ENCODE data around the gene ABCC5.
A peak's percentile ranks its signal among the peaks of the same experiment; 100 is the strongest.

The ABCC5 gene

GRCh38 chr3:184017672-184018423 is at the start of gene ABCC5:
Gene ABCC5, minus strand, starts transcription at chr3:184017884. Its CDS starts 3,492 bp downstream, at chr3:184014392.
- Histone ChIP-seq H3K27me3 (ENCODE audit: low read length) (no peaks in the 10 kb centered on the region), H3K4me3 (ENCODE audit: insufficient read depth, low read length, poor library complexity, severe bottlenecking) (peak within 1 kb of the TSS; percentile 84), H3K9ac (ENCODE audit: low read length) (peak within 1 kb of the TSS; percentile 85), H3K27ac (ENCODE audit: low read depth, low read length) (no peak within 1 kb of the TSS), H2AFZ (ENCODE audit: low read depth, low read length, severe bottlenecking) (peak within 1 kb of the TSS; percentile 99), H3K36me3 (ENCODE audit: low read length) (0 out of 2 replicates have a peak, but pooled peaks cover 4% of the 10 kb centered on the region), H3K4me2 (ENCODE audit: low read depth, low read length, poor library complexity, severe bottlenecking) (peak within 1 kb of the TSS; percentile 77), H3K79me2 (ENCODE audit: insufficient read depth, low read length) (no peaks in the 10 kb centered on the region), H3F3A (ENCODE audit: insufficient read depth) (0 out of 2 replicates have a peak, but pooled peaks cover 8% of the 10 kb centered on the region), H3K9me2 (replicated peaks; ENCODE audit: insufficient read depth, low read length) (no peaks in the 10 kb centered on the region), H4K20me1 (ENCODE audit: low read depth, low read length) (no peaks in the 10 kb centered on the region), H3K9me3 (ENCODE audit: insufficient read depth, low read length) (no peaks in the 10 kb centered on the region)
- TF ChIP-seq, protein P1, sequence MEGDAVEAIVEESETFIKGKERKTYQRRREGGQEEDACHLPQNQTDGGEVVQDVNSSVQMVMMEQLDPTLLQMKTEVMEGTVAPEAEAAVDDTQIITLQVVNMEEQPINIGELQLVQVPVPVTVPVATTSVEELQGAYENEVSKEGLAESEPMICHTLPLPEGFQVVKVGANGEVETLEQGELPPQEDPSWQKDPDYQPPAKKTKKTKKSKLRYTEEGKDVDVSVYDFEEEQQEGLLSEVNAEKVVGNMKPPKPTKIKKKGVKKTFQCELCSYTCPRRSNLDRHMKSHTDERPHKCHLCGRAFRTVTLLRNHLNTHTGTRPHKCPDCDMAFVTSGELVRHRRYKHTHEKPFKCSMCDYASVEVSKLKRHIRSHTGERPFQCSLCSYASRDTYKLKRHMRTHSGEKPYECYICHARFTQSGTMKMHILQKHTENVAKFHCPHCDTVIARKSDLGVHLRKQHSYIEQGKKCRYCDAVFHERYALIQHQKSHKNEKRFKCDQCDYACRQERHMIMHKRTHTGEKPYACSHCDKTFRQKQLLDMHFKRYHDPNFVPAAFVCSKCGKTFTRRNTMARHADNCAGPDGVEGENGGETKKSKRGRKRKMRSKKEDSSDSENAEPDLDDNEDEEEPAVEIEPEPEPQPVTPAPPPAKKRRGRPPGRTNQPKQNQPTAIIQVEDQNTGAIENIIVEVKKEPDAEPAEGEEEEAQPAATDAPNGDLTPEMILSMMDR (IDR thresholded peaks at IDR 0.05; ENCODE audit: insufficient read depth, low read length, poor library complexity, severe bottlenecking), result peak; percentile 42
- TF ChIP-seq EZH2phosphoT487 (conservative IDR thresholded peaks at IDR 0.05; ENCODE audit: low read length), result no peak

DNA sequence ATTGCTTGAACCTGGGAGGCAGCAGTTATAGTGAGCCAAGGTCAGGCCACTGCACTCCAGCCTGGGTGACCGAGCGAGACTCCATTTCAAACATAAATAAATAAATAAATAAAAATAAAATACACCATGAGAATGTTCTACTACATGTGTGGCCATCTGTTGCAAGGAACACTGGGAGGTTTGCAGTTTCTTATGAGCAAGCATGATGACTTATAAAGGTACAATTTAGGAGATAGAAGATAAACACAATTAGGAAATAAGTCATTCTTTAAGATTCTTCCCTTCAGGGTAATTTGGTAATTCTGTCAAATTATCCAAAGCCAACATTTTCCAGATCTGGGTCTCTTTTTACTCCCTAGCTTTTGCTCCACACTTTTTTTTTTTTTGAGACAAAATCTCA is 48.5 kb upstream of the ABCC5 start:
- Histone ChIP-seq H3K4me3 (ENCODE audit: insufficient read depth, low read length, poor library complexity, severe bottlenecking) (no peak overlapping the region), H4K20me1 (ENCODE audit: low read depth, low read length) (no peaks in the 10 kb centered on the region), H3K27ac (ENCODE audit: low read depth, low read length) (no peak overlapping the region), H3K9me3 (ENCODE audit: insufficient read depth, low read length) (peaks cover 10% of the 10 kb centered on the region; the same call in 1 of the 2 replicates), H3K79me2 (ENCODE audit: insufficient read depth, low read length) (no peaks in the 10 kb centered on the region), H2AFZ (ENCODE audit: low read depth, low read length, severe bottlenecking) (no peak overlapping the region), H3K27me3 (ENCODE audit: low read length) (no peaks in the 10 kb centered on the region; the same call in 1 of the 2 replicates), H3F3A (ENCODE audit: insufficient read depth) (no peaks in the 10 kb centered on the region), H3K36me3 (ENCODE audit: low read length) (no peaks in the 10 kb centered on the region; the same call in 1 of the 2 replicates), H3K9me2 (replicated peaks; ENCODE audit: insufficient read depth, low read length) (no peaks in the 10 kb centered on the region), H3K9ac (ENCODE audit: low read length) (no peak overlapping the region), H3K4me2 (ENCODE audit: low read depth, low read length, poor library complexity, severe bottlenecking) (no peak overlapping the region)
- no peak for TF ChIP-seq EZH2phosphoT487 (conservative IDR thresholded peaks at IDR 0.05; ENCODE audit: low read length)
- TF ChIP-seq, protein P1 (IDR thresholded peaks at IDR 0.05; ENCODE audit: insufficient read depth, low read length, poor library complexity, severe bottlenecking), result no peak

DNA sequence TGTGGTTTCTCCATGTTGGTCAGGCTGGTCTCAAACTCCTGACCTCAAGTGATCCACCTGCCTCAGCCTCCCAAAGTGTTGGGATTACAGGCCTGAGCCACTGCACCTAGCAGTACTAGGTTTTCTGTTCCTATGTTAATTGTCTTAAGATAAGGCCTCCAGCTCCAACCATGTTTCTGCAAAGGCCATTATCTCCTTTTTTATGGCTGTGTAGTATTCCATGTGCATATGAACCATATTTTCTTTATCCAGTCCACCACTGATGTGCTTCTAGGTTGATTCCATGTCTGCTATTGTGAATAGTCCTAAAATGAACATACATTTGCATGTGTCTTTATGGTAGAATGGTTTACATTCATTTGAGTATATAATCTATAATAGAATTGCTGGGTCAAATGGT is 45.0 kb upstream of the ABCC5 start:
- no peak overlapping the region for H3K4me3 ChIP-seq (ENCODE audit: insufficient read depth, low read length, poor library complexity, severe bottlenecking)
- no peaks in the 10 kb centered on the region for H3K27me3 ChIP-seq (ENCODE audit: low read length)
- H3K4me2 ChIP-seq (ENCODE audit: low read depth, low read length, poor library complexity, severe bottlenecking), result no peak overlapping the region
- TF ChIP-seq, protein P1 (IDR thresholded peaks at IDR 0.05; ENCODE audit: insufficient read depth, low read length, poor library complexity, severe bottlenecking), result no peak
- no peak for TF ChIP-seq EZH2phosphoT487 (conservative IDR thresholded peaks at IDR 0.05; ENCODE audit: low read length)
- no peaks in the 10 kb centered on the region for H3K79me2 ChIP-seq (ENCODE audit: insufficient read depth, low read length)
- H3K36me3 ChIP-seq (ENCODE audit: low read length), result no peaks in the 10 kb centered on the region
- no peaks in the 10 kb centered on the region for H4K20me1 ChIP-seq (ENCODE audit: low read depth, low read length)
- H2AFZ ChIP-seq (ENCODE audit: low read depth, low read length, severe bottlenecking), result no peak overlapping the region
- H3K9ac ChIP-seq (ENCODE audit: low read length), result no peak overlapping the region
- H3K27ac ChIP-seq (ENCODE audit: low read depth, low read length), result no peak overlapping the region
- no peaks in the 10 kb centered on the region for H3K9me3 ChIP-seq (ENCODE audit: insufficient read depth, low read length)
- H3F3A ChIP-seq (ENCODE audit: insufficient read depth), result no peaks in the 10 kb centered on the region
- no peaks in the 10 kb centered on the region for H3K9me2 ChIP-seq (replicated peaks; ENCODE audit: insufficient read depth, low read length)
